ENCODE data around the gene SPG7. TPM values are rescaled to one million over a fixed set of nuclear protein-coding genes. Genes with fewer than 3 reads are reported as not detected.

Gene SPG7
- total RNA-seq, 1 experiment from 2014 or later, result 118 TPM

GRCh38 chr16:89596957-89597649, 88.9 kb downstream of the SPG7 start:
- no peaks in the 10 kb centered on the region for H3K36me3 ChIP-seq (ENCODE audit: control insufficient read depth, insufficient read depth, low read length)
- in situ Hi-C loops (cut with HindIII; ENCODE audit: low pct_unique_long_range_greater_than_20kb, low sequenced_read_pairs) (no loop called here), intact Hi-C loops (cut with micrococcal nuclease; ENCODE audit: unreplicated experiment) (no loop called here)
- peaks cover 3% of the 10 kb centered on the region for H3K4me1 ChIP-seq (ENCODE audit: control insufficient read depth, insufficient read depth, low read length)
- POLR2A ChIA-PET, result no interaction called here
- DNase-seq (ENCODE audit: low read depth, low spot score) (no peak), ATAC-seq (peak; percentile 27; the same call in 1 of the 2 replicates)
- TF ChIP-seq, protein P1, sequence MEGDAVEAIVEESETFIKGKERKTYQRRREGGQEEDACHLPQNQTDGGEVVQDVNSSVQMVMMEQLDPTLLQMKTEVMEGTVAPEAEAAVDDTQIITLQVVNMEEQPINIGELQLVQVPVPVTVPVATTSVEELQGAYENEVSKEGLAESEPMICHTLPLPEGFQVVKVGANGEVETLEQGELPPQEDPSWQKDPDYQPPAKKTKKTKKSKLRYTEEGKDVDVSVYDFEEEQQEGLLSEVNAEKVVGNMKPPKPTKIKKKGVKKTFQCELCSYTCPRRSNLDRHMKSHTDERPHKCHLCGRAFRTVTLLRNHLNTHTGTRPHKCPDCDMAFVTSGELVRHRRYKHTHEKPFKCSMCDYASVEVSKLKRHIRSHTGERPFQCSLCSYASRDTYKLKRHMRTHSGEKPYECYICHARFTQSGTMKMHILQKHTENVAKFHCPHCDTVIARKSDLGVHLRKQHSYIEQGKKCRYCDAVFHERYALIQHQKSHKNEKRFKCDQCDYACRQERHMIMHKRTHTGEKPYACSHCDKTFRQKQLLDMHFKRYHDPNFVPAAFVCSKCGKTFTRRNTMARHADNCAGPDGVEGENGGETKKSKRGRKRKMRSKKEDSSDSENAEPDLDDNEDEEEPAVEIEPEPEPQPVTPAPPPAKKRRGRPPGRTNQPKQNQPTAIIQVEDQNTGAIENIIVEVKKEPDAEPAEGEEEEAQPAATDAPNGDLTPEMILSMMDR (IDR thresholded peaks at IDR 0.05), result no peak
- TF ChIP-seq POLR2AphosphoS5 (IDR thresholded peaks at IDR 0.05; ENCODE audit: low read depth, low read length), result 0 out of 2 replicates have a peak, but pooled peaks have one; percentile 16
- CTCF ChIA-PET, result interaction anchor here (0.5 kb wide), 1 partner anchor 79 kb away, joined by 12 read pairs; no protein-coding TSS in a partner anchor
- no TSS peak for BruUV-seq (replicated peaks)
- no peak overlapping the region for H3K27ac ChIP-seq (ENCODE audit: low read length)
- no peak overlapping the region for H3K4me3 ChIP-seq (ENCODE audit: low read depth in 2 of 2, low read length in 2 of 2)
- no peaks in the 10 kb centered on the region for H3K9me3 ChIP-seq (ENCODE audit: control insufficient read depth, insufficient read depth, low read depth, low read length)
- no peaks in the 10 kb centered on the region for H3K27me3 ChIP-seq (ENCODE audit: control insufficient read depth, insufficient read depth, low read length)

DNA sequence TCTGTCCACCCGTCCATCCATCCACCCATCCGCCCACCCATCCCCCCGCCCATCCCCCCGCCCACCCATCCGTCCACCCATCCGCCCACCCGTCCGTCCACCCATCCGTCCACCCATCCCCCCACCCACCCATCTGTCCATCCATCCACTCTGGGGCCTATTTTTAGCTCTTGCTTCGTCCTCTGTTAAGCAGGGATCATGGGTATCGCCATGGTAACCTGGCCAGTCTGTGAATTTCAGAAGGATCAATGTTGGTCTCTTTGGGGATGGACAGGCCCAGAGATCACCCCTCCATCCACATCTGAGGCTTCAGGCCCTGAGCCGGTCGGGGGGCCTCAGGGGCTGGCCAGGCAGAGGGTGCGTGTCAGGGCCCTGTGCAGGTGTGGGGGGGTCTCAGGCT, 90.0 kb downstream of the SPG7 start:
- peaks cover 6% of the 10 kb centered on the region for H3K4me1 ChIP-seq (ENCODE audit: control insufficient read depth, insufficient read depth, low read length)
- no peak for ATAC-seq
- no TSS peak for BruUV-seq (replicated peaks)
- POLR2A ChIA-PET, result no interaction called here
- no peaks in the 10 kb centered on the region for H3K9me3 ChIP-seq (ENCODE audit: control insufficient read depth, insufficient read depth, low read depth, low read length)
- H3K27me3 ChIP-seq (ENCODE audit: control insufficient read depth, insufficient read depth, low read length), result no peaks in the 10 kb centered on the region
- intact Hi-C loops (cut with micrococcal nuclease; ENCODE audit: unreplicated experiment) (no loop called here), in situ Hi-C loops (cut with HindIII; ENCODE audit: low pct_unique_long_range_greater_than_20kb, low sequenced_read_pairs) (no loop called here)
- CTCF ChIA-PET, result no interaction called here
- no peak for DNase-seq (ENCODE audit: low read depth, low spot score)
- TF ChIP-seq POLR2AphosphoS5 (IDR thresholded peaks at IDR 0.05; ENCODE audit: low read depth, low read length) (no peak), TCF7L2 (IDR thresholded peaks at IDR 0.05; ENCODE audit: low read depth, low read length) (no peak), SIN3A (IDR thresholded peaks at IDR 0.05; ENCODE audit: borderline replicate concordance, insufficient read depth, low read depth, low read length) (no peak)
- TF ChIP-seq, protein P1 (IDR thresholded peaks at IDR 0.05), result no peak
- TF ChIP-seq, protein P2, sequence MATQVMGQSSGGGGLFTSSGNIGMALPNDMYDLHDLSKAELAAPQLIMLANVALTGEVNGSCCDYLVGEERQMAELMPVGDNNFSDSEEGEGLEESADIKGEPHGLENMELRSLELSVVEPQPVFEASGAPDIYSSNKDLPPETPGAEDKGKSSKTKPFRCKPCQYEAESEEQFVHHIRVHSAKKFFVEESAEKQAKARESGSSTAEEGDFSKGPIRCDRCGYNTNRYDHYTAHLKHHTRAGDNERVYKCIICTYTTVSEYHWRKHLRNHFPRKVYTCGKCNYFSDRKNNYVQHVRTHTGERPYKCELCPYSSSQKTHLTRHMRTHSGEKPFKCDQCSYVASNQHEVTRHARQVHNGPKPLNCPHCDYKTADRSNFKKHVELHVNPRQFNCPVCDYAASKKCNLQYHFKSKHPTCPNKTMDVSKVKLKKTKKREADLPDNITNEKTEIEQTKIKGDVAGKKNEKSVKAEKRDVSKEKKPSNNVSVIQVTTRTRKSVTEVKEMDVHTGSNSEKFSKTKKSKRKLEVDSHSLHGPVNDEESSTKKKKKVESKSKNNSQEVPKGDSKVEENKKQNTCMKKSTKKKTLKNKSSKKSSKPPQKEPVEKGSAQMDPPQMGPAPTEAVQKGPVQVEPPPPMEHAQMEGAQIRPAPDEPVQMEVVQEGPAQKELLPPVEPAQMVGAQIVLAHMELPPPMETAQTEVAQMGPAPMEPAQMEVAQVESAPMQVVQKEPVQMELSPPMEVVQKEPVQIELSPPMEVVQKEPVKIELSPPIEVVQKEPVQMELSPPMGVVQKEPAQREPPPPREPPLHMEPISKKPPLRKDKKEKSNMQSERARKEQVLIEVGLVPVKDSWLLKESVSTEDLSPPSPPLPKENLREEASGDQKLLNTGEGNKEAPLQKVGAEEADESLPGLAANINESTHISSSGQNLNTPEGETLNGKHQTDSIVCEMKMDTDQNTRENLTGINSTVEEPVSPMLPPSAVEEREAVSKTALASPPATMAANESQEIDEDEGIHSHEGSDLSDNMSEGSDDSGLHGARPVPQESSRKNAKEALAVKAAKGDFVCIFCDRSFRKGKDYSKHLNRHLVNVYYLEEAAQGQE (IDR thresholded peaks at IDR 0.05; ENCODE audit: insufficient read depth in 1 of 2, low read depth in 2 of 2, low read length in 1 of 2), result no peak
- no peak overlapping the region for H3K4me3 ChIP-seq (ENCODE audit: low read depth in 2 of 2, low read length in 2 of 2)
- H3K36me3 ChIP-seq (ENCODE audit: control insufficient read depth, insufficient read depth, low read length), result no peaks in the 10 kb centered on the region
- no peak overlapping the region for H3K27ac ChIP-seq (ENCODE audit: low read length)
